H1 (cell line): ENCODE measurements around the gene HMCN2. TPM values are rescaled to one million over a fixed set of nuclear protein-coding genes. Genes with fewer than 3 reads are reported as not detected.

Experiments
- CTCF ChIA-PET: fragments of 300-600 bp; sonication (Branson Sonifier 250); formaldehyde crosslinking; loops from one replicate; lab custom pipeline; 2021; ENCODE audit not compliant: partially characterized antibody; lab: Charles Lee
- POLR2A ChIA-PET: fragments of 300-600 bp; sonication (Branson Sonifier 250); formaldehyde crosslinking; loops from one replicate; lab custom pipeline; 2021; ENCODE audit warnings: inconsistent platforms; ENCODE audit not compliant: partially characterized antibody; lab: Charles Lee
- DNase-seq, 2 experiments: peaks; one replicate each; pipeline versions ENCODE4 v3.0.0 to v3.0.0-alpha.2; 2010 to 2022; ENCODE audit warnings: low spot score in 2 of 2, low read depth in 1 of 2, mixed read lengths in 1 of 2
- FAIRE-seq: peaks from 2 replicates; lab custom pipeline; 2011; peaks lifted over from hg19 to GRCh38; lab: Jason Lieb, UNC
- H2AFZ ChIP-seq: 2 replicates; pipeline ENCODE4 v1.8.1; 2012; ENCODE audit warnings: low read length, inconsistent platforms
- H2AK5ac ChIP-seq: 2 replicates; pipeline ENCODE4 v1.6.1; 2013; ENCODE audit warnings: low read depth, low read length
- H2BK120ac ChIP-seq: replicated peaks from 2 replicates; pipeline ENCODE3; 2013; ENCODE audit warnings: low read depth, low read length, inconsistent platforms
- H2BK12ac ChIP-seq: 2 replicates; pipeline ENCODE4 v1.6.1; 2013; ENCODE audit warnings: low read depth, low read length
- H2BK15ac ChIP-seq: 2 replicates; pipeline ENCODE4 v1.6.1; 2013; ENCODE audit warnings: low read length
- H2BK20ac ChIP-seq: 2 replicates; pipeline ENCODE4 v1.6.1; 2013; ENCODE audit warnings: low read length
- H2BK5ac ChIP-seq: 2 replicates; pipeline ENCODE4 v1.6.1; 2013; ENCODE audit warnings: low read depth, low read length
- H3K14ac ChIP-seq: 2 replicates; pipeline ENCODE4 v1.6.1; 2013; ENCODE audit warnings: inconsistent platforms; ENCODE audit not compliant: insufficient read length
- H3K18ac ChIP-seq: 2 replicates; pipeline ENCODE4 v1.6.1; 2013; ENCODE audit warnings: low read length; ENCODE audit errors: extremely low read depth
- H3K23ac ChIP-seq: 2 replicates; pipeline ENCODE4 v1.6.1; 2013; ENCODE audit warnings: inconsistent platforms; ENCODE audit not compliant: insufficient read length
- H3K23me2 ChIP-seq: 2 replicates; pipeline ENCODE4 v1.6.1; 2013; ENCODE audit warnings: low read depth, low read length
- H3K27ac ChIP-seq: 2 replicates; pipeline ENCODE4 v1.6.1; 2011; ENCODE audit warnings: low read depth, low read length, inconsistent platforms
- H3K27me3 ChIP-seq, 4 experiments: replicated peaks in 1 of 4; 1 replicate in 1 of 4; 2 replicates in 3 of 4; pipeline versions ENCODE4 v1.6.1 to v1.8.1; 2011 to 2013; ENCODE audit warnings: low read length in 3 of 4, mild to moderate bottlenecking in 3 of 4, inconsistent platforms in 2 of 4, mixed read lengths in 2 of 4, moderate library complexity in 1 of 4; ENCODE audit not compliant: control insufficient read depth in 3 of 4, insufficient read depth in 3 of 4; ENCODE audit errors: extremely low read depth in 1 of 4
- H3K36me3 ChIP-seq, 4 experiments: 2 replicates each; pipeline versions ENCODE4 v1.6.1 to v1.8.1; 2011 to 2013; ENCODE audit warnings: mild to moderate bottlenecking in 4 of 4, low read length in 3 of 4, moderate library complexity in 2 of 4, control low read depth in 1 of 4, inconsistent platforms in 1 of 4; ENCODE audit not compliant: insufficient read depth in 4 of 4, control insufficient read depth in 2 of 4
- H3K4ac ChIP-seq: replicated peaks from 2 replicates; pipeline ENCODE3; 2013; ENCODE audit warnings: low read length, low read depth, mixed read lengths, inconsistent platforms; ENCODE audit not compliant: insufficient read length
- H3K4me1 ChIP-seq, 4 experiments: replicated peaks in 1 of 4; 1 replicate in 1 of 4; 2 replicates in 3 of 4; pipeline versions ENCODE4 v1.6.1 to v1.8.1; 2011 to 2013; ENCODE audit warnings: low read length in 3 of 4, inconsistent platforms in 2 of 4, mixed read lengths in 1 of 4; ENCODE audit not compliant: insufficient read depth in 4 of 4, control insufficient read depth in 3 of 4
- H3K4me2 ChIP-seq, 2 experiments: 2 replicates each; pipeline versions ENCODE4 v1.6.1 to v1.8.1; 2011 to 2013; ENCODE audit warnings: low read depth in 2 of 2, low read length in 2 of 2, control low read depth in 1 of 2, inconsistent platforms in 1 of 2, mild to moderate bottlenecking in 1 of 2; ENCODE audit not compliant: insufficient read depth in 1 of 2
- H3K4me3 ChIP-seq, 4 experiments: fragments of 200-600, 300-600 bp in 1 of 4; sonication (generic), shearing (Covaris generic), sonication (Bioruptor Twin) in 1 of 4; 2 replicates each; pipeline versions ENCODE4 v1.5.1 to v1.8.1; 2011 to 2016; ENCODE audit warnings: low read length in 4 of 4, low read depth in 3 of 4, control low read depth in 2 of 4, inconsistent platforms in 2 of 4, mild to moderate bottlenecking in 2 of 4, mixed read lengths in 1 of 4, moderate library complexity in 1 of 4; ENCODE audit not compliant: insufficient read depth in 2 of 4; ENCODE audit errors: extremely low read depth in 1 of 4
- H3K56ac ChIP-seq: replicated peaks from 2 replicates; pipeline ENCODE3; 2013; ENCODE audit warnings: low read depth, mild to moderate bottlenecking, mixed read lengths, low read length, inconsistent platforms; ENCODE audit not compliant: insufficient read length
- H3K79me1 ChIP-seq: 2 replicates; pipeline ENCODE4 v1.6.1; 2013; ENCODE audit warnings: low read depth, low read length, control low read depth
- H3K79me2 ChIP-seq, 2 experiments: 2 replicates each; pipeline versions ENCODE4 v1.6.1 to v1.8.1; 2012 to 2013; ENCODE audit warnings: low read length in 2 of 2, mild to moderate bottlenecking in 2 of 2, inconsistent platforms in 1 of 2; ENCODE audit not compliant: insufficient read depth in 2 of 2, control insufficient read depth in 1 of 2
- H3K9ac ChIP-seq, 4 experiments: replicated peaks in 1 of 4; 1 replicate in 1 of 4; 2 replicates in 3 of 4; pipeline versions ENCODE4 v1.6.1 to v1.8.1; 2011 to 2013; ENCODE audit warnings: low read depth in 3 of 4, low read length in 3 of 4, control low read depth in 2 of 4, mild to moderate bottlenecking in 2 of 4, moderate library complexity in 2 of 4, inconsistent platforms in 1 of 4; ENCODE audit errors: extremely low read depth in 1 of 4
- H3K9me3 ChIP-seq, 2 experiments: 2 replicates each; pipeline versions ENCODE4 v1.6.1 to v1.8.1; 2012 to 2013; ENCODE audit warnings: mild to moderate bottlenecking in 2 of 2, moderate library complexity in 2 of 2, control low read depth in 1 of 2, inconsistent platforms in 1 of 2, low read depth in 1 of 2, low read length in 1 of 2, mixed read lengths in 1 of 2; ENCODE audit not compliant: insufficient read depth in 2 of 2
- H4K20me1 ChIP-seq, 2 experiments: replicated peaks in 1 of 2; 2 replicates each; pipeline versions ENCODE3 to v1.8.1; 2011 to 2013; ENCODE audit warnings: inconsistent platforms in 2 of 2, low read length in 2 of 2, mild to moderate bottlenecking in 1 of 2; ENCODE audit not compliant: insufficient read depth in 2 of 2, control insufficient read depth in 1 of 2
- H4K5ac ChIP-seq: 2 replicates; pipeline ENCODE4 v1.6.1; 2013; ENCODE audit warnings: low read length, low read depth, mixed read lengths, inconsistent platforms; ENCODE audit not compliant: insufficient read length
- H4K8ac ChIP-seq: 2 replicates; pipeline ENCODE4 v1.8.0; 2013; ENCODE audit warnings: mild to moderate bottlenecking, moderate library complexity, low read length, inconsistent platforms; ENCODE audit not compliant: insufficient read depth; ENCODE audit errors: extremely low read depth
- H4K91ac ChIP-seq: replicated peaks from 2 replicates; pipeline ENCODE3; 2013; ENCODE audit warnings: low read length, mixed read lengths, inconsistent platforms; ENCODE audit not compliant: insufficient read length
- ASH2L ChIP-seq: fragments of 200-600, 300-600 bp; sonication (generic); IDR thresholded peaks from one replicate; pipeline ENCODE4 v1.7.1; 2017; ENCODE audit warnings: low read length
- CBX5 ChIP-seq: fragments of 300-800, 300-1000 bp; sonication (generic); IDR thresholded peaks from 2 replicates; pipeline ENCODE4 v1.7.1; 2016; ENCODE audit warnings: antibody characterized with exemption, low read length, low read depth
- CHD2 ChIP-seq: IDR thresholded peaks from 2 replicates; pipeline ENCODE4 v1.6.1; 2012; ENCODE audit warnings: low read length, improper control_type of control experiment
- EZH2 ChIP-seq: fragments of 200-600 bp; sonication (generic); IDR thresholded peaks from 2 replicates; pipeline ENCODE4 v1.7.1; 2012; ENCODE audit warnings: low read depth, mild to moderate bottlenecking, moderate library complexity, low read length, inconsistent platforms; ENCODE audit not compliant: severe bottlenecking
- FOSL1 ChIP-seq: IDR thresholded peaks from 2 replicates; pipeline ENCODE4 v1.6.1; 2011; ENCODE audit warnings: mild to moderate bottlenecking, low read depth, low read length, moderate library complexity; ENCODE audit not compliant: insufficient read depth
- GTF2F1 ChIP-seq: IDR thresholded peaks from 2 replicates; pipeline ENCODE4 v1.6.1; 2012; ENCODE audit warnings: low read depth, low read length, improper control_type of control experiment, borderline replicate concordance
- HDAC6 ChIP-seq: IDR thresholded peaks from one replicate; pipeline ENCODE4 v1.7.1; 2012; ENCODE audit warnings: low read depth, mild to moderate bottlenecking, inconsistent platforms, low read length, moderate library complexity
- MAFK ChIP-seq: IDR thresholded peaks from 2 replicates; pipeline ENCODE4 v1.6.1; 2012; ENCODE audit warnings: low read depth, mild to moderate bottlenecking, improper control_type of control experiment, low read length
- POLR2A ChIP-seq, 2 experiments: IDR thresholded peaks; 1 replicate in 1 of 2; 2 replicates in 1 of 2; pipeline ENCODE4 v1.6.1; 2011; ENCODE audit warnings: low read depth in 2 of 2, low read length in 2 of 2, mild to moderate bottlenecking in 2 of 2; ENCODE audit errors: control extremely low read depth in 1 of 2
- POU5F1 ChIP-seq: IDR thresholded peaks from 2 replicates; pipeline ENCODE4 v1.6.1; 2011; ENCODE audit warnings: low read depth, mild to moderate bottlenecking, low read length, moderate library complexity
- RAD21 ChIP-seq, 2 experiments: IDR thresholded peaks in 1 of 2; conservative IDR thresholded peaks in 1 of 2; 2 replicates each; pipeline ENCODE4 v1.6.1; 2011; ENCODE audit warnings: low read depth in 2 of 2, low read length in 2 of 2, improper control_type of control experiment in 1 of 2, inconsistent platforms in 1 of 2, mild to moderate bottlenecking in 1 of 2, moderate library complexity in 1 of 2
- SP2 ChIP-seq: IDR thresholded peaks from 2 replicates; pipeline ENCODE4 v1.6.1; 2012; ENCODE audit warnings: mild to moderate bottlenecking, low read length, inconsistent platforms
- TBP ChIP-seq: IDR thresholded peaks from 2 replicates; pipeline ENCODE4 v1.6.1; 2011; ENCODE audit warnings: low read depth, low read length, improper control_type of control experiment
- WGBS, 2 experiments: shearing (Covaris generic) in 1 of 2; methylation state at CpG; one replicate each; pipeline versions ENCODE4 v1.1.6 to v1.1.7; 2013 to 2015; ENCODE audit warnings: low lambda C conversion rate in 2 of 2, mixed read lengths in 2 of 2, inconsistent platforms in 1 of 2, low coverage in 1 of 2, missing lambda C conversion rate in 1 of 2; ENCODE audit not compliant: insufficient replicate concordance in 2 of 2, insufficient coverage in 1 of 2, insufficient read length in 1 of 2; ENCODE audit errors: extremely low coverage in 1 of 2, missing lambda C conversion rate in 1 of 2; 5-methylcytosine and 5-hydroxymethylcytosine counted together
- polyA plus RNA-seq, 7 experiments: library from polyadenylated mRNA; depleted of rRNA in 3 of 7; stranded (reverse) in 5 of 7; unstranded in 2 of 7; fragments of >200 nt in 5 of 7; fragments of 200-250 nt in 2 of 7; gene quantifications; 1 replicate in 5 of 7; 2 replicates in 1 of 7; 4 replicates in 1 of 7; pipeline versions ENCODE4 v1.2.1 to v1.2.3, GENCODE V29; 2011 to 2013; ENCODE audit warnings: missing spikeins in 2 of 7, mixed read lengths in 2 of 7
- total RNA-seq: library from RNA; stranded (reverse); fragmentation: NEBNext Ultra II Directional; extraction: Animal tissue kit (Norgen Biotek cat#: 25700); gene quantifications from 2 replicates; pipeline ENCODE4 v1.2.1, GENCODE V29; 2021
- TF ChIP-seq, protein P1 (sequence below): IDR thresholded peaks from 2 replicates; pipeline ENCODE4 v1.6.1; 2011; ENCODE audit warnings: low read length, improper control_type of control experiment

HMCN2 gene
- total and polyA plus RNA-seq, 2 of the 8 experiments (the other 6 are each of a cell fraction or from before 2014, with no cell fraction given): 5.0 to 9.1 TPM

GRCh38 chr9:130255631-130256134 is 9.9 kb upstream of the HMCN2 start:
- no peak for DNase-seq
- 91% methylated on average over 5 of the region's 5 CpGs; no CpG with 5 or more reads in 1 of the 2 experiments for WGBS, 2 experiments
- CTCF ChIA-PET: interaction anchor here (0.6 to 3.2 kb wide), 9 partner anchors 8 to 536 kb away, joined by 3 to 36 read pairs (median 3); no protein-coding TSS in a partner anchor
- TF ChIP-seq POU5F1 (no peak), SP2 (no peak), HDAC6 (no peak), ASH2L (no peak), FOSL1 (no peak), CHD2 (no peak), CBX5 (no peak), EZH2 (no peak), RAD21 (IDR thresholded peaks at IDR 0.05 in 1 of 2, conservative IDR thresholded peaks at IDR 0.05 in 1 of 2; ENCODE audit: low read depth in 2 of 2, low read length in 2 of 2) (no peak), TBP (no peak), POLR2A (IDR thresholded peaks at IDR 0.05; ENCODE audit: control extremely low read depth in 1 of 2, low read depth in 2 of 2, low read length in 2 of 2) (no peak), GTF2F1 (no peak), MAFK (no peak)
- TF ChIP-seq, protein P1, sequence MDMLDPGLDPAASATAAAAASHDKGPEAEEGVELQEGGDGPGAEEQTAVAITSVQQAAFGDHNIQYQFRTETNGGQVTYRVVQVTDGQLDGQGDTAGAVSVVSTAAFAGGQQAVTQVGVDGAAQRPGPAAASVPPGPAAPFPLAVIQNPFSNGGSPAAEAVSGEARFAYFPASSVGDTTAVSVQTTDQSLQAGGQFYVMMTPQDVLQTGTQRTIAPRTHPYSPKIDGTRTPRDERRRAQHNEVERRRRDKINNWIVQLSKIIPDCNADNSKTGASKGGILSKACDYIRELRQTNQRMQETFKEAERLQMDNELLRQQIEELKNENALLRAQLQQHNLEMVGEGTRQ: no peak

More at GRCh38 chr9:130255631-130256134, 9.9 kb upstream of the HMCN2 start:
- no peak overlapping the region for H2BK12ac ChIP-seq
- no peaks in the 10 kb centered on the region for H3K79me2 ChIP-seq
- no peaks in the 10 kb centered on the region for H3K4me1 ChIP-seq
- H3K4me3 ChIP-seq: no peak overlapping the region
- no peaks in the 10 kb centered on the region for H3K27me3 ChIP-seq
- no peak overlapping the region for H3K18ac ChIP-seq
- H2BK5ac ChIP-seq: no peak overlapping the region
- H3K79me1 ChIP-seq: no peaks in the 10 kb centered on the region
- no peaks in the 10 kb centered on the region for H4K20me1 ChIP-seq
- H2BK120ac ChIP-seq: no peak overlapping the region
- no peak overlapping the region for H4K91ac ChIP-seq
- H4K8ac ChIP-seq: no peak overlapping the region
- H4K5ac ChIP-seq: no peak overlapping the region
- H3K14ac ChIP-seq: no peak overlapping the region
- no peak overlapping the region for H3K27ac ChIP-seq
- no peaks in the 10 kb centered on the region for H3K36me3 ChIP-seq
- no peaks in the 10 kb centered on the region for H3K23me2 ChIP-seq
- H2BK15ac ChIP-seq: no peak overlapping the region
- H2AFZ ChIP-seq: no peak overlapping the region
- no peak overlapping the region for H3K4ac ChIP-seq
- H3K9ac ChIP-seq: no peak overlapping the region
- H2AK5ac ChIP-seq: no peak overlapping the region
- no peak overlapping the region for H3K23ac ChIP-seq
- FAIRE-seq: no peak
- H3K9me3 ChIP-seq: peaks cover 7 to 9% of the 10 kb centered on the region in 2 experiments
- H3K56ac ChIP-seq: no peak overlapping the region
- H2BK20ac ChIP-seq: no peak overlapping the region
- POLR2A ChIA-PET: interaction anchor here (1.5 kb wide), 1 partner anchor 10 kb away, joined by 3 read pairs; the partner anchor contains the start of gene HMCN2
- H3K4me2 ChIP-seq: no peak overlapping the region
